NCI-H2107 treated with DMSO at 0.1 percent for 48 hours (cell line): ENCODE data around the gene AMN.

Experiments
- DNase-seq: peaks from one replicate; lab custom pipeline; 2025; ENCODE audit not compliant: unreplicated experiment; lab: John Stamatoyannopoulos, UW

Gene AMN

GRCh38 chr14:102964152-102964730 is 41.8 kb downstream of the AMN start:
- no peak for DNase-seq

DNA sequence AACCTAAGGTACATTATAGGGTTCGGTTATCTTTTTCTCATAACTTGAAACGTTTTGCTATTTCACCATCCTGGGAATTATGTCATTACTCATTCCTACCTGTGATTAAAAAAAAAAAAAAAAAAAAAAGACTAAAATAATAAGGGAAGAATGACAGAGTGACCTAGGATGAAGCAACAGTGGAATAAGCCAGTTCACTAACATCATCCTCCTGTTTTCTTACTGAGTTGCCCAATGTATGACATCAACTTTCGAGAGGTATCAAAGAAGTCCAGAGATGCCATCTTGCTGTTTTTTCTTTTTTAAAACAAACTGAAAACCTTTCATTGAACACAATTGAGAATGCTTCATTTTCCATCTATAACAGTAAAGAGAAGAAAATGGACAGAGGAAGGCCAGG is 42.8 kb downstream of the AMN start:
- no peak for DNase-seq

- DNase-seq: no peak
Measured at GRCh38 chr14:102965971-102966655, 43.6 kb downstream of the AMN start.

GRCh38 chr14:102966681-102967505 is 44.4 kb downstream of the AMN start:
- DNase-seq: no peak

DNA sequence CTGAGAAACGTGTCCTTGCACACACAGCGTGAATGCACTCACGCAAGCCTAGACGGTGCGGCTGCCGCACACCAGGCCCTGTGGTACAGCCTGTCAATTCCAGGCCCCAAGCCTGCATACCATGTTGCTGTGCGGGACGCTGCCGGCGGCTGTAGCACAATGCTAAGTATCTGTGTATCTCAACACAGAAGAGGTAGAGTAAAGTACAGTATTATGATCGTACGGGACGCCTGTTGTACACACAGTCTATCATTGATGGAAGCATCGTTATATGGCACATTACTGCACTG is 45.0 kb downstream of the AMN start:
- no peak for DNase-seq

DNA sequence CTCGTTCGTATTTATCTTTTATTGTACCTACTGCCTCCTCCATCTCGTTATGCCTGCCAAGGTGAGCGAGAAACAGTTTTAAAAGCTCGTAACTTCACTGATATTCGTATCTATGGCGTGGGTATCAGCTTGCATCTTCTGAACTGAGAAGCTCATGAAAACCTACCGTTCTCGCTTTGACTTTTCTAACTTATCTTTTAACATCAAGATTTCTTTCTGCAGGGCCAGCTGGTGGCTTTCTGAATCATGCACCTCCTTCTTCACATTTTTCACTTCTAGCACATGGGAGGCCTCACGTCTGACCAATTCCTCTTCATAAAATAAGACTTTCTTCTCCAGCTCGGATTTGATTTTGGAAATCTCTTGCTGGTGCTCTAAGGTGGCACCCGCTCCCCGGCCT is 45.8 kb downstream of the AMN start:
- DNase-seq: no peak

- DNase-seq: no peak
Measured at GRCh38 chr14:102969060-102969791, 46.8 kb downstream of the AMN start.

- DNase-seq: no peak
Measured at GRCh38 chr14:102969901-102970300, 47.4 kb downstream of the AMN start.

DNA sequence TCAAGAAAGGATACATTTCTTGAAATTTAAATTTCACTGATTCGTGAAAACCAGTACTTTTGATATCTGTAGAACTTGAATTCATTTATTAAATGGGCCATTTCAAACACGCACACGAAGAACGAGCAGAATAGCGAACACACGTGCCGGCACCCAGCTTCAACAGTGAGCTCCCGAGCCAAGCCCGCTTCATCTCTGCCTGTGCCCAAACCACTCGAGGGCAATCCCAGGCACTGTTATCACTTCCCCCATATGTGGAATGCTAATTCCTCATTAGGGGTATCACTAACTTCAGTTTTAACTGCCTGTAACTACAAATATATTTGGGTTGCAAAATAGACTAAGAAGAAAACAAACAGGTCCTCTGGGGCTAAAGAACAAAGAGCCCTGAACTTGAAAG is 48.0 kb downstream of the AMN start:
- no peak for DNase-seq

GRCh38 chr14:102971314-102971713 is 48.9 kb downstream of the AMN start:
- DNase-seq: no peak

- no peak for DNase-seq
Measured at GRCh38 chr14:102971836-102972606, 49.6 kb downstream of the AMN start.

GRCh38 chr14:102973706-102974285 is 51.3 kb downstream of the AMN start:
- DNase-seq: no peak

DNA sequence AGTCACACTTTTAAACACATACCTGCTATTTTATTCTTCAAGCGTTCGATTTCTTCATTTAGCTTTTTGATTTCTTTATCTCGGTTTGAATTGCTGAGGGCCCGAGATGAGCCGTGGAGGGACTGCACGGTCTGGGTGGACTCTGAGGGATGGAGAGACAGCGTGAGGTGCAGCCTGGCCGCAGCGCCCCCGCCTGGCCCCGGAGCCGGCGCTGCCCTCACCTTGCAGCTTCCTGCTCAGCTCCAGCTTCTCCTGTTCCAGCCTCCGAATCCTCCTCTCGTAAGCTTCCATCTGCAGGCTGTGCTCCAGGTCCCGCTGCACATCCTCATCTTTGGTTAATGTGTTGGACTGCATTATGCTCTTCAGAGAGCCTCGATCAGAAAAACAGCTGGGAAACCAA is 53.2 kb downstream of the AMN start:
- DNase-seq: no peak

- no peak for DNase-seq
Measured at GRCh38 chr14:102977475-102977874, 55.0 kb downstream of the AMN start.

DNA sequence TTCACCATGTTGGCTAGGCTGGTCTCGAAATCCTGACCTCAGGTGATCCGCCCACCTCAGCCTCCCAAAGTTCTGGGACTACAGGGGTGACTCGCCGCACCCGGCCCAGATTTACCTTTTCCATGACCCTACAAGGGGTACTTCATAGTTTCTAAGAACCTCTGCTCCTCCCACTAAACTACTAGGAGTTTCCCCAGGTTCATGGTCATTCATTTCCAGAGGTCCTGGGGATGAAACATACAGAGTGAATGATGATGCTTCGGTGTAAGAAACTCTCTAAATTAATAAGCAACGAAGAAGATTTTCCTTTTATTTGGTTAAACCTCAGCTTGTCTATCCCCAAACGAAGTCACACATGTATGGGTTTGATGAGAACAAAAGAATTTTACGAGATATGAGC is 56.9 kb downstream of the AMN start:
- no peak for DNase-seq

- no peak for DNase-seq
Measured at GRCh38 chr14:102980409-102980810, 57.9 kb downstream of the AMN start.
